WI38 (cell line): Measurements from ENCODE around the gene CREBL2.
A peak's percentile ranks its signal among the peaks of the same experiment; 100 is the strongest.
"Not testable (repeated sequence)": the region's sequence is repeated elsewhere in the genome, so short reads cannot be mapped to it uniquely, and the experiment has no call there.

Experiments used
- H3K4me3 ChIP-seq: 2 replicates; pipeline ENCODE4 v1.5.1; 2011; ENCODE audit warnings: low read depth, mild to moderate bottlenecking, control low read depth, low read length
- TF ChIP-seq, protein P1 (sequence below): IDR thresholded peaks from 2 replicates; pipeline ENCODE4 v1.5.1; 2012; ENCODE audit warnings: low read depth, mild to moderate bottlenecking, control low read depth, low read length

Gene CREBL2

GRCh38 chr12:12645485-12645884, 33.8 kb downstream of the CREBL2 start:
- no peak overlapping the region for H3K4me3 ChIP-seq
- TF ChIP-seq, protein P1, sequence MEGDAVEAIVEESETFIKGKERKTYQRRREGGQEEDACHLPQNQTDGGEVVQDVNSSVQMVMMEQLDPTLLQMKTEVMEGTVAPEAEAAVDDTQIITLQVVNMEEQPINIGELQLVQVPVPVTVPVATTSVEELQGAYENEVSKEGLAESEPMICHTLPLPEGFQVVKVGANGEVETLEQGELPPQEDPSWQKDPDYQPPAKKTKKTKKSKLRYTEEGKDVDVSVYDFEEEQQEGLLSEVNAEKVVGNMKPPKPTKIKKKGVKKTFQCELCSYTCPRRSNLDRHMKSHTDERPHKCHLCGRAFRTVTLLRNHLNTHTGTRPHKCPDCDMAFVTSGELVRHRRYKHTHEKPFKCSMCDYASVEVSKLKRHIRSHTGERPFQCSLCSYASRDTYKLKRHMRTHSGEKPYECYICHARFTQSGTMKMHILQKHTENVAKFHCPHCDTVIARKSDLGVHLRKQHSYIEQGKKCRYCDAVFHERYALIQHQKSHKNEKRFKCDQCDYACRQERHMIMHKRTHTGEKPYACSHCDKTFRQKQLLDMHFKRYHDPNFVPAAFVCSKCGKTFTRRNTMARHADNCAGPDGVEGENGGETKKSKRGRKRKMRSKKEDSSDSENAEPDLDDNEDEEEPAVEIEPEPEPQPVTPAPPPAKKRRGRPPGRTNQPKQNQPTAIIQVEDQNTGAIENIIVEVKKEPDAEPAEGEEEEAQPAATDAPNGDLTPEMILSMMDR, result peak; percentile 38

DNA sequence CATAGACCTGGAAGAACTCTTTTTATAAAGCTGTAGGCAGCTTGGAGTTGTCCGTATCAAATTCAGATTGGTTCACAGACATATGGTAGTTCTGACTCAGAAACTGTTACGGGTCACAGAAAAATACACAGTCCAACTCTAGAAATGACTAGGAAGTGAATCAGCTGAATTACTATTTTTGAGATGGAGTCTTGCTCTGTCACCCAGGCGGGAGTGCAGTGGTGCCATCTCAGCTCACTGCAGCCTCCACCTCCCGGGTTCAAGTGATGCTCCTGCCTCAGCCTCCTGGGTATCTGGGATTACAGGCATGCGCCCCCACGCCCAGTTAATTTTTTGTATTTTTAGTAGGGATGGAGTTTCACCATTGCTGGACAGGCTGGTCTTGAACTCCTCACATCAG, 34.3 kb downstream of the CREBL2 start:
- H3K4me3 ChIP-seq, result not testable (repeated sequence)

GRCh38 chr12:12646483-12647072, 34.9 kb downstream of the CREBL2 start:
- TF ChIP-seq, protein P1, result no peak
- no peak overlapping the region for H3K4me3 ChIP-seq

DNA sequence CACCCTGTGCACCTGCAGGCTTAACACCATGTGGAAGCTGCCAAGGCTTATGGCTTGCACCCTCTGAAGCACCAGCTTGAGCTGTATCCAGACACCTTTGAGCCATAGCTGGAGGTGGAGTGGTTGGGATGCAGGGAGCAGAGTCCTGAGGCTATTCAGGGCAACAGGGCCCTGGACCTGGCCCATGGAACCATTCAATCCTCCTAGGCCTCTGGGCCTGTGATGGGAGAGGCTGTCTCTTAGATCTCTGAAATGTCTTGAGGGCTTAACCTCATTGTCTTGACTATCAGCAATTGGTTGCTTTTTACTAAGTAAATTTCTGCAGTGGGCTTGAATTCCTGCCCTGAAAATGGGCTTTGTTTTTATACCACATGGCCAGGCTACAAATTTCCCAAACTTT, 36.6 kb downstream of the CREBL2 start:
- TF ChIP-seq, protein P1, result no peak
- H3K4me3 ChIP-seq, result no peak overlapping the region

DNA sequence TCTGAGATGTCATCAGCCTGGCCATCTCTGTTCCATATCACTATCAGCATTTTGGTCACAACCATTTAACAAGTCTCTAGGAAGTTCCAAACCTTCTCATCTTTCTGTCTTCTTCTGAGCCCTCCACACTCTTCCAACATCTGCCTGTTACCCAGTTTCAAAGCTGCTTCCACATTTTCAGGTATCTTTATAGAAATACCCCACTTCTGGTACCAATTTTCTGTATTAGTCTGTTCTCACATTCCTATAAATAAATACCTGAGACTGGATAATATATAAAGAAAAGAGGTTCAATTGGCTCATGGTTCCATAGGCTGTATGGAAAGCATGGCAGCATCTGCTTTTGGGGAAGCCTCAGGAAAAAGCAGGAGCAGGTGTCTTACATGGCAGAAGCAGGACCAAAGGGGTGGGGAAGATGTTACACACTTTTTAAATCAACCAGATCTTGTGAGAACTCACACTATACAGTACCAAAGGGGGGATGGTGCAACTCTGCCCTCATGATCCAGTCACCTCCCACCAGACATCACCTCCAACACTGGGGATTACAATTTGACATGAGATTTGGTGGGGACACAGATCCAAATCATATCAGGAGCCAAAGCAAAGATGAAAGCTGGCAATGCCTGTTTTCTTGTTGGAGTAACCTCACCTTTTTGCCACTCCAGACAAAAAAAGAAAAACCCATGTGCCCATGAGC, 37.4 kb downstream of the CREBL2 start:
- TF ChIP-seq, protein P1, result no peak

GRCh38 chr12:12651752-12652151, 40.1 kb downstream of the CREBL2 start:
- TF ChIP-seq, protein P1, result no peak

More for the DNA sequence above, 37.4 kb downstream of the CREBL2 start:
- no peak overlapping the region for H3K4me3 ChIP-seq

DNA sequence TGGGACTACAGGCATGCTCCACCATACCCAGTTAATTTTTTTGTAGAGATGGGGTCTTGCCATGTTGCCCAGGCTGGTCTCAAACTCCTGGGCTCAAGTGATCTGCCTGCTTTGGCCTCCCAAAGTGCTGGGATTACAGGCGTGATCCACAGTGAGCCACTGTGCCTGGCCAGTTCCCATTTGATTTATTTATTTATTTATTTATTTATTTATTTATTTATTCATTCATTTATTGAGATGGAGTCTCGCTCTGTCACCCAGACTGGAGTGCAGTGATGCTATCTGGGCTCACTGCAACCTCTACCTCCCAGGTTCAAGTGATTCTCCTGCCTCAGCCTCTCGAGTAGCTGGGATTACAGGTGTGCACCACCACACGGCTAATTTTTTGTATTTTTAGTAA, 41.0 kb downstream of the CREBL2 start:
- not testable (repeated sequence) for H3K4me3 ChIP-seq

More at GRCh38 chr12:12651752-12652151, 40.1 kb downstream of the CREBL2 start:
- H3K4me3 ChIP-seq, result no peak overlapping the region

DNA sequence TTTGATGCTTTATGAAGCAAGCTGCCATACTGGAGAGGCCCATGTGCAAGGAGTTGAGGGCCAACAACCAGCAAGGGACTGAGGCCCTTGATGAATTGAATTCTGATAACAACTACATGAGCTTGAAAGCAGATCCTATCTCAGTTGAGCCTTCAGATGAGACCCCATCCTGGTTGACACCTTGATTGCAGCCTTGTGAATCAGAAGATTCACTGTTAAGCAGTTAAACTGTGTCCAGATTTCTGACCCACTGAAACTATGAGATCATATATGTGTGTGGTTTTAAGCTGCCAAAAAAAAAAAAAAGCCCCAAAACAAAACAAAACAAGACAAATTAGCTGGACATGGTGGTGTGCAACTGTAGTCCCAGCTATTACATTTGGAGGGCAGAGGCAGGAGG, 42.2 kb downstream of the CREBL2 start:
- TF ChIP-seq, protein P1, result no peak
- no peak overlapping the region for H3K4me3 ChIP-seq
